DMS114 treated with DMSO at 0.1 percent for 48 hours (cell line): ENCODE measurements around the gene LZTFL1.
"Not testable (repeated sequence)": the region's sequence is repeated elsewhere in the genome, so short reads cannot be mapped to it uniquely, and the experiment has no call there.

Experiments
- DNase-seq: peaks from one replicate; lab custom pipeline; 2025; ENCODE audit not compliant: unreplicated experiment; lab: John Stamatoyannopoulos, UW

LZTFL1 gene

DNA sequence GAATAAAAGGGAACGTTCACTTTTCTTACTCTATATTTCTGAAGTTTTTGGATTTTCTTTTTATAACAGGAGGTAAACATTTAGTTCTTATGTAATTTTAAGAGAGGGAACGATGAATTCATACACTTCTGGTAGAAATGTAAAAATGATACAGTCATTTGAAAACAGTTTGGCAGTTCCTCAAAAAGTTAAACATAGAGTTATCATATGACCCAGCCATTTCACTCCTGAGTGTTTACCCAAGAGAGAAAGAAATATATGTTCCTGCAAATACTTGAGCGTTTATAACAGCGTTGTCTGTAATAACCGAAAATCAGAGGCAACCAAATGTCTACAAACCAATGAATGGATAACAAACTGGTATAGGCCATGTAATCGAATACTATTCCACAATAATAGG, 23.6 kb upstream of the LZTFL1 start:
- no peak for DNase-seq

DNA sequence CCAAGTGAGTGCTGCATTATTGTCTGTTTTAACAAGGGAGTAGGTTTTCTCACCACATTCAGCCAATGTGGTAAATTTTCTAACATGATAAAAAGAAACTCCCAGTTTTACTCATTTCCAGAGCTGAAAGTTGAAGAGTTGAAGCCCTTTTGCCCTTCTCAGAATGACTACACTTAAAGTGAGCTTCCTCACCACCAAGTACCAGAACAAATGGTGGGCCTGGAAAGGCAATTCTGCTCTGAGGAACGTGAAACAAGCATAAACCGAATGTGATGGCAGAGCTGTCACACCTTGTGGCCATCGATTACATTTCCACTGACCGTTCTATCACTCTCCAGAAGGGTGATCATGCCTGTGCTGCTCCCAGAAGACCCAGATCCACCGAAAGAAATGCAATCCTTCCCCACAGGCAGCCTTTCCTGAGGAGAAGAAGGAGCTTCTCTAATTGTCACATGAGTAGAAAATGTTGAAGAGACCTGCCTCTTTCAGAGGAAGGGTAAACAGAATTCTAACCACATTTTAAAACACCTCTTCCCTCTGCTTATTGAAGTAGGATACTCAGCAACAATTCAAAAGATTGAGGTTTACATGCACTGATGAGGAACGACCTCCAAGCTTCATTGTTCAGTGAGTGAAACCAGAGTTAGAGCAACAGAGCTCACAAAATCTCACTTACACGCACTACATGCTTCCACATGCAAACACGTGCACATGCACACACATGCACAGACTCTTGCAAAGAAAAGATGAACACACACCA, 23.0 kb upstream of the LZTFL1 start:
- no peak for DNase-seq

DNA sequence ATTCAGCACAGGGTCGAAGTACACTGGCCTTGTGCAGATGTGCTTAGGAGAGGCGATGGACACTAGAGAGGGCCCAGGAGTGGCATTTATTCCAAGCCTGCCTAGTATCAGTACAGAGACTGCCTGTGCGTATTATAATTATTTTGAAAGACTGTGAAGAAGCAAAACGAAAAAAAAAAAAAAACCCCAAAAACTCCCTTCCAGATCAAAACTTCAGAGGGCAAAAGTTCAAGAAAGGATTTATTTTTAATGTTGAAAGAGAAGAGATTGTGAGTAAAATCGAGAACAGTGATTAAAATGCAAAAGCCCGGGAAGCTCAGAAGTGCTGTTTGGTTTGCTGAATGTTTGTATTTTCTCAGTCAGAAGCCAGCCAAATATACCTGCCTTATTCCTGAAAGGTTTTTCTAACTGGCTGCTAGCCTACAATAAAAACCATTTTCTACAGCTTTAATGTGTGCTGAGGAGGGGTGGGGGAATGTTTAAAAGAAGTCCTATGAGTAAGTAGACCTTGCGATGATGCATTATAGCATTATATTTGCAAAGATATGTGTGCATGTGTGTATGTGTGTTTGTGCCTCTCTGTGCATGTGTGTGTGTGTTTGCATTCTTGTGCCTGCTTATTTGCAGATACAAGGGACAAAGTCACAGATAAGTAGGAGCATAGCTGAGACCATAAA, 19.3 kb upstream of the LZTFL1 start:
- DNase-seq: no peak

DNA sequence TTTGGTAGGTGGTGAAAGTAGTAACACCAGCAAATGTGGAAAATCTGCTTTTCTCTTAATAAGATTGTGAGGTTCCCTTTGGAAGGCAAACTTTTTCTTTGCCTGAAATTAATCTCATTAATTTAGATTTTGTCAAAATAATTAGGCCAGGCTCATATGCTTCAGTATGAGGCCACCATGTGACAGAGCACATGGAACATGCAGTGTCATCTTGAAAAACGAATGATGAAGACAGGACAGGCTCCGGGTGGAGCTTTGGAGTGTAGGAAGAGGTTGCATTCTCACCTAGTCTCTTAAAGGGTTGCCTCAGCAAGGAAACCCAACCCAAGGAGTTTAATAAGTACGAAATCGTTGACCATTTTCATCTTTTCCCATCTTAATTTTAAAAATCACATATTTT, 18.6 kb upstream of the LZTFL1 start:
- DNase-seq: no peak

DNA sequence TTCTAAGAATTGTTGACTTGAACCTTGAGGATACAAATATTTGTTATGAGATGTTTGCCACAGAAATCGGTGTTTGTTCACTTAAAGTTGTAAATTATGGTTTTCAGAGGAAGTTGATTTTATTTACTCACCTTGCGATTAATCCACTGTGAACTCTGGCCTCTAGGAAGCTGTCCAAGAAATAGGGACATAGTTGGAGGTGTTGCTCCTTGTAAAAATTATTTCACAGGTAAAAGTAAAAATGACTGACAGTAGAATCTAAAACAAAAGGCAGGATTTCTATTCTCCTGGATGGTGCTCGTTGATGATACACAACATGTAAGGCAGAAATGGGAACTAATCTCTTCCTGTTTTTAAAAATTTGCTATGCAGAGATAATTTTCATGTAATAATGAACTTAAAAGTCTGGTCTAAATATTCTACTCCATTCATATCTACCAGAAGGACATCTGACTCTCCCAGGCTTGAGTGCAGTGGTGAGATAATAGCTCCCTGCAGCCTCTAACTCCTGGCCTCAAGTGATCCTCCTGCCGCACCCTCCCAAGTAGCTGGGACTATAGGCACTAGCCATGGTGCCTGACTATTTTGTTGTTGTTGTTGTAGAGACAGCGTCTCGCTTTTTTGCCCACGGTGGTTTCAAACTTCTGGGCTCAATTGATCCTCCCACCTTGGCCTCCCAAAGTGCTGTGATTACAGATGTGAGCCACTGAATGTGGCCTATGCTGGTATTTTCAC, 17.1 kb upstream of the LZTFL1 start:
- DNase-seq: no peak

DNA sequence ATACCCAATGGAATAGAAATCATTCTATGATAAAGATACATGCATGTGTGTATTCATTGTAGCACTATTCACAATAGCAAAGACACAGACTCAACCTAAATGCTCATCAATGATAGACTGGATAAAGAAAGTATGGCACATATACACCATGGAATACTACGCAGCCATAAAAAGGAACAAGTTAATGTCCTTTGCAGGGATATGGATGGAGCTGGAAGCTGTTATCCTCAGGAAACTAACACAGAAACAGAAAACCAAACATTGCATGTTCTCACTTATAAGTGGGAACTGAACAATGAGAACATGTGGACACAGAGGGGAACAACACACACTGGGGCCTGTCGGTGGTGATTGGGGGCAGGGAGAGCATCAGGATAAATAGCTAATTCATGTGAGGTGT, 15.1 kb upstream of the LZTFL1 start:
- DNase-seq: not testable (repeated sequence)

DNA sequence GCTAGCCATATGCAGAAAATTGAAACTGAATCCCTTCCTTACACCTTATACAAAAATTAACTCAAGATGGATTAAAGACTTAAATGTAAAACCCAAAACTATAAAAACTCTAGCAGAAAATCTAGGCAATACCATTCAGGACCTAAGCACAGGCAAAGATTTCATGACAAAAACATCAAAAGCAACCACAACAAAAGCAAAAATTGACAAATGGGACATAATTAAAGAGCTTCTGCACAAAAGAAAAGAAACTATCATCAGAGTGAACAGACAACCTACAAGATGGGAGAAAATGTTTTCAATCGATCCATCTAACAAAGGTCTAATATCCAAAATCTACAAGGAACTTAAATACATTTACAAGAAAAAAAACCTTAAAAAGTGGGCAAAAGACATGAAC, 14.4 kb upstream of the LZTFL1 start:
- DNase-seq: not testable (repeated sequence)

DNA sequence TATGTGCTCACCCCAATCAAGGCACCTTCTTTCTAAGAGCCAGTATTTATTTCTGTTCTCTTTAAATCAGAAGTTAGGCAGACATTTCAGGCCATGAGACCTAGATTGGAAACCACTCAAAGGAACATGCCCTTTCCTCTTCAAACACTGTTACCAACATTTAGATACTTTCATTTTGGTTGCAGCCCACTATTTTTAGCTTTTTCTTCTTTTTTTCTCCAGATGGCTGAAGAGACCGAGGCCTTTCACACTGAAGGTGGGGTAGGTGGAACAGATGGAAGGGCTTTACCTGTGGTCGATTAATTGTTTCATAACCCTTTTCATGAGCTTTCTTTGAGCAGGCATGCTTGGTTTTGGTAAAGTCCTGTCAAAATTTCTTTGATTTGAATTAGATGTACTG, 10.9 kb upstream of the LZTFL1 start:
- no peak for DNase-seq

DNA sequence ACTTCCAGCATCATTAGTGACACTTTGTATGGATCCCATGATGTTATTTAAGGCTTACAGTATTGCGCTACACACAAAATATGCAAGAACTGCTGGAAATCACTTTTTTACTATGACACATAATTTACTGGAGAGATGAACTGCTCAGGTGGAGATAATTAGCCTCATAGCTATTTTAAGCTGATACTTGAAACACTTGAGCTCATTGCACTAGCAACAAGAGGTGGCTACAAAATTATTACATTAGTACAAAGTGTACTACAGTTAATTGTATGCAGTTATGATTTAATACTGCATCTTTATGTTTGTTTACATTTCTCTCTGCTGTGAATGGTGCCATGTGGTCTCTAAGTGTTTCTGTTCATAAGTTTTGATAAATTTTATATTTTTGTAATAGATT, 6.5 kb upstream of the LZTFL1 start:
- DNase-seq: no peak

DNA sequence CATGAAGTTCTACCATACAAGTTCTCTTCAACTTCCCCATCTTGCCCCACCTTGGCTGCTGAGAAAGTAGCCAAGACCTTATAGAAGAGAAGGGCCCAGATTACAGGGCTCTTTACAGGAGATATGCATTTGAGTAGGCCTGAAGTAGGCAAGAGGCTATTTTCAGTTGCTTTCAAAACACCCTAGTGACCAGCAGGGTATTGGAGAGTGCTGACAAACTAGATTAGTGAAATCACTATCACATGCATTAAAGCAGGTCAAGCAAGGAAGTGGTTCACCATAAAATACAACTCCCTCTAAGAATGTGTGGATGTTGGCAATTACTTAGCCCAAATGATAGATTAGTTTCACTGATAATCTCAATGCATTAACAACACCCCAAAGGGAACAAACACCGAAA, 2.7 kb upstream of the LZTFL1 start:
- DNase-seq: no peak

DNA sequence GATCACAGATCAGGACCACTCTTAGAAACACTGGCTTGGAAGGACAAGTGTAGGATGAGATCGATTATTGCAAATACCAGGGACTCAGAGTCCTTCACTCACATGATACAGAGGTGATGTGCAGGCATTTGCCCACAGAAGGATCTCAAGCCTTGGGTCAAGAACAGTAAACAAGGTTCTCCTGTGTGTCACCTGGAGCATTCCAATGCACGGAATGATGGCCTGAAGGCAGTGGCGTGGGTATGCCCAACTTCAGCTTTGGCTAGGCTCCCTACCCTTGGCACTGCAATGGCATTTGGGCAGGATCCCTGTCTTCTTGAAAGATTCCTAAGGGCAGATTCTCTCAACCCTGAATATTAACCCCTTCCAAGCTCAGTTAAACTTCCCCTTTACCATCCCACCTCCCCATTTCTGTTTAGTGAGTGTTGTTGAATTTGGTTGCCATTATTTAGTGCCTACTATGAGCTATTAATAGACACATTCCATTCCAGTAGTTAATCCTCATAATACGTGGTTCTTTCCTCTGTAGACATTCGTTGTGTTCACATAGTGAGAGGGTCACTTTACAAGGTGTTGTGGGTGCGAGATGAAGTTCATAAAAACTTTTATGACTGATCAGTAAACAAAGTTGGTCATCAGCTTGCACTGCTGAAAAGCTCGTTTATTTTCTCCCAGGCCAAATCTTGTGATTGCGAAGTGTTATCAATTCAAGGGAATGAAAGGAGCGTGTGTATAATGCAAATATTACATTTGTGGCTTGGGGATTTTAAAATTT, 1.1 kb upstream of the LZTFL1 start:
- no peak for DNase-seq

DNA sequence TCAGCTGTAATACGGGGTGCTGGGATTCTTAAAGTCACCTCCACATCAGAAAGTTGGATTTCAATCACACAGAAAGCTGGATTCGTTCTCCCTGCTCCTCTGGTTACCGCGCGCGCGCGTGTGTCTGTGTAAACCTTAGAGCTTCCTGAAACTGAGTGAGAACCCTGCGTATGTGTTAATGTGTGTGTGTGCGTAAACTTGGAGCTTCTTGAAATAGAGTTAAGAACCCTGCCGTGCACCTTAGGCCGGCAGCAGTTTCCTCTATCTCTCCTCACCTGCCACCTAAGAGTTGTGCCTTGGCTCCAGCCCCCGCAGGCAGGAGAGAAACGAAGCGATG, 531 bp downstream of the LZTFL1 start:
- no peak for DNase-seq

DNA sequence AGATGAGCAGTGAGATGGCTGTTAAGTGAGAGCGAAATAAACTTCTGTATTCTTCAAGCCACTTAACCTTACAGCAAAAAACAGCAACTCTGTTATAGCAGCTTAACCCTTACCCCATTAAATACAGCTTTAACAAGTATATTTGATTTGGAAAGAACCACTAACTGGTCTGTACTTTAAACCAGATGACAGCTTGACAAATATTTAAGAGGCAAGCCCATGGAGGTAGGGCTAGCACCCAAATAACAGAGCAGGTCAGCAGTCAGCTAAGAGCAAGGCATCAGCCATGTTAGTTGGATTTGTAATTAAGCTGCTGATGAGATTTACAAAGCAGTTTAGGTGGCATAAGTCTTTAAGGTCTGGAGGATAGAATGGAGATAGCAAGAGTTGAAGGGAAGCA, 3.5 kb downstream of the LZTFL1 start:
- no peak for DNase-seq

DNA sequence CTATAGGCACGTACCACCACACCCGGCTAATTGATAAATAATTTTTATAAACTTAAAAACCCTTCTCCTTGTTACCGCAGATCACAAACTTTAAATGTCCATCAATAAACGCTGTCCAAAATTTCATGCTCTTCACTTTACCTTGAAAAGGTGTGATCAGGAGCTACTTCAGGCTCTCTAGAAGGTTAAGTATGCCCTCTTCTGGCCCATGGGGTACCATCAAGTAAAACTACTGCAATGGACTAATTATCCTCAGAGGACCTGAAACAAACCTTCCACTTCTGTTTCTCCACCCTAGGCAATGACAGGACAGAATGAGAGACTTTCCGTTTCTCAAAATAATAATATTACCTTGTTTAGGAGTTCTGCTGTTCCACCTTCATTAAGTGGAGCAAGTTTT, 9.2 kb downstream of the LZTFL1 start:
- DNase-seq: no peak

DNA sequence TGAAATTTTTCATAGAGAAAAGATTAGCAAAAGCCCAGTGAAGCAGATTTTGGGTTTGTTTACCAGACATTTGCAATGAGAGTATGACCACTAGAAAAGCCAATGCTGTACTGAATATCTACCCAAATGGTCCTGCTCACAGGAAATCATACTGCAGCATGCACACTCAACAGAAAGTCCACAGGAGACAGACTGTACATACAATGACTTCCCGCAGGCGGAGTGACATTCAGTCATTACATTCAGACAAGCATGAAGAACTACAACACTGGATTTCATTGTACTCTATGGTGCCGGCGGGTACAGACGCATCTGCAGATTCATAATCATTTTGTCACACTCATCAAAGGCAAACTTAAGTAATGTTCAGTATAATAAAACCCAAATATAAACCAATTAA, 11.8 kb downstream of the LZTFL1 start:
- DNase-seq: no peak

DNA sequence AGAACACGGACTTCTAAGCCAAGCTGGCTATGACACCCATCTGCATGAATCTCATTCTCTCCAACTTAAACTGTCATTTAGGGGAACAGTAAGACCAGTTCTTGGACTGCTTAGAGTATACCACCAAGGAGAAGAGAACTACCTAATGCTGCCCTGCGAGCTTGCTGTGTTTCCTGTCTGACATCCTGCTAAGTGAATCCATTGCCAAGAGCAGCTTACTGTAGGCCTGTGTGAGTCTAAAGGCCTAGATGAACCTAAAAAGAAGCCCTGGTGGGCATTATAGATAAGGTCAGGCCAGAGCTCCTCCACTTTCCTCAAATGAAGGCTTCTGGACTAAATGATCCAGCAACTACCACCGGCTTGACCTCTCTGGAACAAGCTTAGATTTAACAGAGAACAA, 15.0 kb downstream of the LZTFL1 start:
- no peak for DNase-seq

DNA sequence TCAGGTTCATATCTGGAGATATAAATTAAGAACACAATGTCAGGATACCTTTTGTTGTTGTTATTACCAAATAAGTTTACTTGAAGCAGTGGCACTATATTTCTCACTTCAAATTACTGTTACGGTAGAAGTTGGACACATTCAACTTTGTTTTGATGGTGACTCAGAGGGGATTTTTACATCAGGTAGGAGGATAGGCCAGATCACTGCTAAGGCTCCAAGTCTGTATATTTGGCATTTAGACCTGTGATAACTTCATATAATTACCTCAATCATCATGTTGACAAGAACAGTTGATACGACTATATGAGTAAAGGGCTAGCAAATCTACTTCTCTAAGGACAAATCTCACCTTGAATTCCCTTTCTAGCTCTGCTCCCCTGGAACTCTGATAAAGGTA, 15.6 kb downstream of the LZTFL1 start:
- DNase-seq: no peak

DNA sequence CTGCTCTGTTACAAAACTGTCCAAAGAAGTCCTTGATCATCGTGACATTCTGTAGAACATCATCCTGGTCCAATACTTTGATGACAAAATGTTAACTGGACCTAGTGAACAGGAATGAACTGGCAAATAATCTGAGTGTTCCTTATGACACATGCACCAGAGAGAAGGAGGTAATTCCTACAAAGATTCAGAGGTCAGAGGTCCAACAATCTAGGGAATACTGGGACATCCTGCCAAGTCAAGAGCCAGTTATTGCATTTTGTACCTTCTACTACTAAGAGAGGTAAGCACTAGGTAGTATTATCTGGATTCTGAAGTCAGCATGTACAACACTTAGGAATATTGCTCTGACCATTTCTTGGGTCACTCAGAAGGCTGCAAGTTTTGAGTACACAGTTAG, 20.8 kb downstream of the LZTFL1 start:
- no peak for DNase-seq

DNA sequence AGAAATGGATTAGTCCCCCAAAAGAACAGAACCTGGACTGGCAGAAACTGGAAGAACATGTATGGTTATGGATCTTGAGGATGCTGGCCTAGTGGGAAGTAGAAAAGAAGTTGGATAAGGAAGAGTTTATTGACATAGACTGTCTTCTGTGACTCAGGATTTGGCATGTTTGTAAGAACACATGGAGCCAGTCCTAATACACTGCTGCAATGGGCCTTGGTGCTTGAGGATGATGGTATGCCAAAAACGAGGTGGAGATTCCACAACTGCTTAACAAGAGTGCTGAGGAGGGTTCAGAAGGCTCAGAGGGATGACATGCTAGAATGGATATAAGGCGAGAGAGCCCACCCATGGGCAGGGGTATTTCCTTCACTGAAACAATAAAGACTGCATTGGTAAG, 22.4 kb downstream of the LZTFL1 start:
- no peak for DNase-seq

DNA sequence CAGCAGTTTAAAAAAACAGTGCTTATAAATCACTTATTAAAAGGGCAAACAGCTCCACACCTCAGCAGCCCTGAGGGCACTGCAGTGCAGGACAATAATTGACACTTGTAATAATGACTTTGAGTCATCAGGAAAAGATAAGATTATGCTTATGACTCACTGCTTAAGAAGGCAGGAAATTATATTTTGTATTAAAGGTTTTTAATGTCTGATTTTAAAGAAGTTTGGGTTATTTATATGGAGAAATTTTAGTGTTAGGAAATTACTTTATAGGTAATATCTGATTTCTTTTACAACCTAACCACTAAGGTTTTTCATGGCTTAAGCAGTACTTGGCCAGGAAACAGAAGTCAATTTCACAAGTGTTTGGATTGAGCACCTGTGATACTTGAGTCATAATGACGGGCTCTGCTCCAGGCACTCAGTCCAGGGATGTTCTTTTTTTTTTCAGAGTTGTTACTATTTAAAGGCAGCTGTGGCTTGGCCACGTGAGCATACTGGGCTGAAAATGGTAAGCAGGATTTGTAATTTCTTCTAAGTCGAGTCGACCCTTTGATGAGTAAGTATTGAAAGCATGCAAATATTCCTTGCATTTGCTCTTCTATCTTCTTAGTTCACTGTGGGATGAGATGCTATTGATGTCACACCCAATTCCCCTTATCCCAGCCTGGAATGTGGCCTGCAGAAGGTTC, 23.9 kb downstream of the LZTFL1 start:
- DNase-seq: no peak

DNA sequence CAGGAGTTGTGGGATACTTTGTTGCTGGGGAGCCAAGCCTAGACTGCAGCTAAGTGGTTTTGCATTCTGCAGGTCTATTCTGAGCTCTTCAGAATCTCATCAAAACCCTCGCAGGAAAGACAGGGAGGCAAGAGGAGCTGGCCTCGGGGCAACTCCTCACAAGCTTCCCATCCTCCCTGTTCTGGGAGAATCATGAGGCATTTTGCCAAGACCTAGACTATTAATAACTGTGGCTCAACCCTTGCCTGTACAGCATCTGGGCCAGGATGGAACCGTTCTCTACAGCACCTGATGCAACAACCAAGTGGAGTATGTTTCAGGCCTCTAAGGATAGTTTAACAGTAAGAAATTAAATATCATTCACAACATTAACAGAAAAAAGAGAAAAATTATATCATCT, 25.4 kb downstream of the LZTFL1 start:
- DNase-seq: no peak
